Hepatic stellate cell (primary cell): Measurements from ENCODE around the gene SMTN.

Source experiments
- DNase-seq: peaks from one replicate; pipeline ENCODE4 v3.0.0; 2011; ENCODE audit warnings: low spot score

SMTN gene

GRCh38 chr22:31127181-31127772, 46.2 kb downstream of the SMTN start:
- no peak for DNase-seq

- no peak for DNase-seq
Measured at GRCh38 chr22:31128156-31128555, 47.0 kb downstream of the SMTN start.

- no peak for DNase-seq
Measured at GRCh38 chr22:31130873-31131272, 49.8 kb downstream of the SMTN start.

GRCh38 chr22:31133911-31134310, 52.8 kb downstream of the SMTN start:
- no peak for DNase-seq

- no peak for DNase-seq
Measured at GRCh38 chr22:31134688-31135087, 53.6 kb downstream of the SMTN start.

GRCh38 chr22:31135706-31136105, 54.6 kb downstream of the SMTN start:
- DNase-seq, result no peak

GRCh38 chr22:31136155-31136554, 55.0 kb downstream of the SMTN start:
- no peak for DNase-seq

GRCh38 chr22:31136711-31137110, 55.6 kb downstream of the SMTN start:
- no peak for DNase-seq

- no peak for DNase-seq
Measured at GRCh38 chr22:31137721-31138120, 56.6 kb downstream of the SMTN start.

- no peak for DNase-seq
Measured at GRCh38 chr22:31138126-31138525, 57.0 kb downstream of the SMTN start.

- no peak for DNase-seq
Measured at GRCh38 chr22:31139066-31139465, 57.9 kb downstream of the SMTN start.

GRCh38 chr22:31139866-31140716, 59.0 kb downstream of the SMTN start, which contains the start of gene PLA2G3:
Gene PLA2G3, minus strand, starts transcription at chr22:31140508. Its CDS starts 154 bp downstream, at chr22:31140354.
- peak; percentile 46 for DNase-seq

GRCh38 chr22:31140746-31141145, 59.6 kb downstream of the SMTN start:
- no peak for DNase-seq

- DNase-seq, result no peak
Measured at GRCh38 chr22:31141551-31141950, 60.4 kb downstream of the SMTN start.

- no peak for DNase-seq
Measured at GRCh38 chr22:31142285-31142684, 61.2 kb downstream of the SMTN start.

GRCh38 chr22:31143038-31143437, 61.9 kb downstream of the SMTN start:
- no peak for DNase-seq

GRCh38 chr22:31143537-31143936, 62.4 kb downstream of the SMTN start:
- DNase-seq, result no peak

GRCh38 chr22:31144223-31144622, 63.1 kb downstream of the SMTN start:
- no peak for DNase-seq

GRCh38 chr22:31148488-31148887, 67.4 kb downstream of the SMTN start:
- DNase-seq, result no peak

GRCh38 chr22:31148953-31149627, 68.0 kb downstream of the SMTN start:
- DNase-seq, result peak; percentile 88

- DNase-seq, result peak; percentile 19
Measured at GRCh38 chr22:31150615-31151014, 69.5 kb downstream of the SMTN start.

GRCh38 chr22:31151872-31152271, 70.8 kb downstream of the SMTN start:
- DNase-seq, result no peak

- DNase-seq, result no peak
Measured at GRCh38 chr22:31153357-31153756, 72.2 kb downstream of the SMTN start.
